HEK293 (cell line): ENCODE data around the gene ZFPL1.

ENCODE experiments used
- CTCF ChIA-PET: fragments of 350-600 bp; formaldehyde crosslinking; extraction: SDS; loops from one replicate; lab custom pipeline; 2021; ENCODE audit warnings: antibody characterized with exemption; lab: Yijun Ruan, JAX
- POLR2A ChIA-PET: fragments of 300-600 bp; formaldehyde crosslinking; extraction: SDS; loops from one replicate; lab custom pipeline; 2020; ENCODE audit warnings: antibody characterized with exemption, inconsistent platforms; lab: Yijun Ruan, JAX
- H3K27ac ChIP-seq: fragments of 200-500 bp; sonication (Bioruptor generic); 2 replicates; pipeline ENCODE4 v1.5.1; 2014; ENCODE audit warnings: low read depth, low read length, control low read depth, inconsistent platforms; ENCODE audit errors: extremely low read depth
- H3K36me3 ChIP-seq, 2 experiments: fragments of 200-500 bp in 1 of 2; sonication (Bioruptor generic) in 1 of 2; 1 replicate in 1 of 2; 2 replicates in 1 of 2; pipeline ENCODE4 v1.5.1; 2014 to 2017; ENCODE audit warnings: inconsistent platforms in 2 of 2, low read length in 2 of 2; ENCODE audit not compliant: control insufficient read depth in 2 of 2, insufficient read depth in 1 of 2
- H3K4me1 ChIP-seq: fragments of 200-500 bp; sonication (Bioruptor generic); 2 replicates; pipeline ENCODE4 v1.5.1; 2014; ENCODE audit warnings: mild to moderate bottlenecking, low read length, inconsistent platforms; ENCODE audit not compliant: control insufficient read depth, insufficient read depth
- H3K4me3 ChIP-seq: 2 replicates; pipeline ENCODE4 v1.5.1; 2011; ENCODE audit warnings: low read depth, mild to moderate bottlenecking, control low read depth, low read length, moderate library complexity
- H3K9me3 ChIP-seq: fragments of 200-500 bp; sonication (Bioruptor generic); 2 replicates; pipeline ENCODE4 v1.5.1; 2014; ENCODE audit warnings: low read depth, low read length, inconsistent platforms; ENCODE audit not compliant: control insufficient read depth, insufficient read depth
- BCL6B ChIP-seq: fragments of 450-650 bp; formaldehyde crosslinking; IDR thresholded peaks from 2 replicates; pipeline ENCODE4 v1.5.1; 2017; ENCODE audit warnings: missing biosample characterization, missing genetic modification characterization
- KLF17 ChIP-seq: fragments of 450-650 bp; formaldehyde crosslinking; IDR thresholded peaks from 2 replicates; pipeline ENCODE4 v1.5.1; 2016; ENCODE audit warnings: missing biosample characterization, missing genetic modification characterization
- TSHZ1 ChIP-seq: fragments of 450-650 bp; formaldehyde crosslinking; IDR thresholded peaks from 2 replicates; pipeline ENCODE4 v1.5.1; 2016; ENCODE audit warnings: missing biosample characterization, missing genetic modification characterization, borderline replicate concordance
- ZBTB10 ChIP-seq: fragments of 450-650 bp; formaldehyde crosslinking; IDR thresholded peaks from 2 replicates; pipeline ENCODE4 v1.5.1; 2016; ENCODE audit warnings: missing biosample characterization, missing genetic modification characterization
- ZBTB11 ChIP-seq: fragments of 450-650 bp; formaldehyde crosslinking; conservative IDR thresholded peaks from 2 replicates; pipeline ENCODE4 v1.5.1; 2016; ENCODE audit warnings: low read depth, missing biosample characterization, missing genetic modification characterization
- ZBTB17 ChIP-seq: fragments of 450-650 bp; formaldehyde crosslinking; IDR thresholded peaks from 2 replicates; pipeline ENCODE4 v1.5.1; 2016; ENCODE audit warnings: missing biosample characterization, missing genetic modification characterization
- ZBTB44 ChIP-seq: fragments of 450-650 bp; IDR thresholded peaks from 2 replicates; pipeline ENCODE4 v1.5.1; 2018; ENCODE audit warnings: missing biosample characterization, mild to moderate bottlenecking, missing genetic modification characterization
- ZFHX2 ChIP-seq: fragments of 450-650 bp; formaldehyde crosslinking; conservative IDR thresholded peaks from 2 replicates; pipeline ENCODE4 v1.5.1; 2016; ENCODE audit warnings: missing biosample characterization, missing genetic modification characterization
- ZNF157 ChIP-seq: fragments of 450-650 bp; formaldehyde crosslinking; IDR thresholded peaks from 2 replicates; pipeline ENCODE4 v1.5.1; 2016; ENCODE audit warnings: missing biosample characterization, missing genetic modification characterization
- ZNF19 ChIP-seq: fragments of 450-650 bp; formaldehyde crosslinking; IDR thresholded peaks from 2 replicates; pipeline ENCODE4; 2016; ENCODE audit warnings: missing biosample characterization, missing genetic modification characterization, low read depth
- ZNF248 ChIP-seq: fragments of 450-650 bp; formaldehyde crosslinking; IDR thresholded peaks from 2 replicates; pipeline ENCODE4 v1.5.1; 2017; ENCODE audit warnings: missing biosample characterization, missing genetic modification characterization
- ZNF311 ChIP-seq: fragments of 450-650 bp; formaldehyde crosslinking; IDR thresholded peaks from 2 replicates; pipeline ENCODE4 v1.5.1; 2017; ENCODE audit warnings: missing biosample characterization, missing genetic modification characterization, borderline replicate concordance
- ZNF335 ChIP-seq: fragments of 450-650 bp; formaldehyde crosslinking; conservative IDR thresholded peaks from 2 replicates; pipeline ENCODE4 v1.5.1; 2016; ENCODE audit warnings: missing biosample characterization, missing genetic modification characterization
- ZNF341 ChIP-seq: fragments of 450-650 bp; formaldehyde crosslinking; IDR thresholded peaks from 2 replicates; pipeline ENCODE4; 2016; ENCODE audit warnings: low read depth, missing biosample characterization, missing genetic modification characterization
- ZNF449 ChIP-seq: fragments of 450-650 bp; formaldehyde crosslinking; IDR thresholded peaks from 2 replicates; pipeline ENCODE4 v1.5.1; 2017; ENCODE audit warnings: missing biosample characterization, mild to moderate bottlenecking, missing genetic modification characterization, moderate library complexity
- ZNF555 ChIP-seq: fragments of 450-650 bp; formaldehyde crosslinking; conservative IDR thresholded peaks from 2 replicates; pipeline ENCODE4 v1.5.1; 2017; ENCODE audit warnings: missing biosample characterization, mild to moderate bottlenecking, missing genetic modification characterization, inconsistent platforms
- ZNF629 ChIP-seq: fragments of 450-650 bp; formaldehyde crosslinking; IDR thresholded peaks from 2 replicates; pipeline ENCODE4 v1.5.1; 2017; ENCODE audit warnings: missing biosample characterization, missing genetic modification characterization
- ZNF768 ChIP-seq: fragments of 450-650 bp; formaldehyde crosslinking; IDR thresholded peaks from 2 replicates; pipeline ENCODE4 v1.5.1; 2018; ENCODE audit warnings: missing biosample characterization, mild to moderate bottlenecking, missing genetic modification characterization

The ZFPL1 gene

GRCh38 chr11:65113361-65113756 lies 29.3 kb downstream of the ZFPL1 start:
- peak overlapping the region; percentile 67 for H3K4me3 ChIP-seq
- H3K9me3 ChIP-seq: no peaks in the 10 kb centered on the region
- peaks cover 6% of the 10 kb centered on the region for H3K4me1 ChIP-seq
- peaks cover 0 to 46% of the 10 kb centered on the region in 2 experiments; a peak in 2 of 3 replicates for H3K36me3 ChIP-seq
- ChIA-PET POLR2A (interaction anchor here (0.6 to 5.0 kb wide), 8 partner anchors 8 to 849 kb away, joined by 3 to 57 read pairs (median 5); partner anchors contain the start of genes CAPN1, FAU, MRPL49 and VPS51), CTCF (interaction anchor here (0.6 to 4.8 kb wide), 15 partner anchors 8 to 783 kb away, joined by 3 to 110 read pairs (median 3); partner anchors contain the start of genes FAU, MRPL49 and VPS51)
- peak overlapping the region; percentile 72; the same call in 1 of the 2 replicates for H3K27ac ChIP-seq
- TF ChIP-seq ZNF449 (tag by site-specific recombination): peak; percentile 88
- 0 out of 2 replicates have a peak, but pooled peaks have one; percentile 22 for TF ChIP-seq KLF17 (tag by site-specific recombination)
- no peak for TF ChIP-seq ZNF335 (tag by site-specific recombination)
- TF ChIP-seq ZBTB44 (tag by site-specific recombination): no peak
- TF ChIP-seq ZBTB11 (tag by site-specific recombination): no peak
- TF ChIP-seq ZNF248 (tag by site-specific recombination): no peak
- TF ChIP-seq ZNF157 (tag by site-specific recombination): no peak
- TF ChIP-seq ZNF341 (tag by site-specific recombination): no peak
- no peak for TF ChIP-seq ZNF311 (tag by site-specific recombination)
- TF ChIP-seq ZNF629 (tag by site-specific recombination): no peak

GRCh38 chr11:65113839-65114238 lies 29.8 kb downstream of the ZFPL1 start:
- Histone ChIP-seq H3K36me3 (peaks cover under 1 to 46% of the 10 kb centered on the region in 2 experiments; a peak in 2 of 3 replicates), H3K9me3 (no peaks in the 10 kb centered on the region), H3K27ac (no peak overlapping the region), H3K4me1 (peaks cover 6% of the 10 kb centered on the region), H3K4me3 (no peak overlapping the region)
- POLR2A ChIA-PET: interaction anchor here (0.9 to 5.0 kb wide), 5 partner anchors 8 to 850 kb away, joined by 3 to 57 read pairs (median 4); partner anchors contain the start of genes FAU, MRPL49 and VPS51
- CTCF ChIA-PET: interaction anchor here (0.6 to 4.8 kb wide), 3 partner anchors 13 to 68 kb away, joined by 3 to 110 read pairs (median 3); partner anchors contain the start of gene VPS51
- TF ChIP-seq ZBTB17 (tag by site-specific recombination) (no peak), ZBTB10 (no peak), BCL6B (no peak), TSHZ1 (tag by site-specific recombination) (no peak), ZFHX2 (tag by site-specific recombination) (no peak), ZNF19 (tag by site-specific recombination) (no peak), ZNF768 (no peak), ZNF555 (tag by site-specific recombination) (no peak)
